Endothelial cell of umbilical vein (primary cell): Measurements from ENCODE around the gene HRH2. TPM values are rescaled to one million over a fixed set of nuclear protein-coding genes. Genes with fewer than 3 reads are reported as not detected.

ENCODE experiments used
- BruUV-seq: library from RNA; stranded (reverse); fragments of 400-500 nt; replicated peaks from 2 replicates; lab custom pipeline; 2021; lab: Mats Ljungman, UMichigan
- CTCF ChIA-PET: fragments of 300-600, 350-600 bp; sonication (Branson Sonifier 250); formaldehyde crosslinking; loops from one replicate; lab custom pipeline; 2021; ENCODE audit warnings: antibody characterized with exemption, inconsistent platforms; lab: Charles Lee
- POLR2A ChIA-PET: fragments of 300-600, 350-600 bp; sonication (Branson Sonifier 250); formaldehyde crosslinking; loops from one replicate; lab custom pipeline; 2021; ENCODE audit warnings: antibody characterized with exemption, inconsistent platforms; lab: Charles Lee
- DNase-seq: peaks from one replicate; pipeline ENCODE4 v3.0.0-alpha.2; 2011; ENCODE audit warnings: low read depth, low spot score
- FAIRE-seq: peaks from 2 replicates; lab custom pipeline; 2011; peaks lifted over from hg19 to GRCh38; lab: Jason Lieb, UNC
- H2AFZ ChIP-seq: 2 replicates; pipeline ENCODE4 v1.6.0; 2012; ENCODE audit warnings: low read depth, low read length, control low read depth, inconsistent platforms
- H3K27ac ChIP-seq: 2 replicates; pipeline ENCODE4 v1.5.1; 2011; ENCODE audit warnings: low read depth, mild to moderate bottlenecking, control low read depth, low read length, moderate library complexity; ENCODE audit not compliant: insufficient read depth
- H3K27me3 ChIP-seq, 2 experiments: 2 replicates each; pipeline versions ENCODE4 v1.6.0 to v1.6.1; 2011; ENCODE audit warnings: low read length in 2 of 2, mixed read lengths in 1 of 2; ENCODE audit not compliant: control insufficient read depth in 2 of 2, insufficient read depth in 2 of 2
- H3K36me3 ChIP-seq, 2 experiments: 2 replicates in 1 of 2; 3 replicates in 1 of 2; pipeline ENCODE4 v1.5.1; 2011; ENCODE audit warnings: low read length in 2 of 2, mild to moderate bottlenecking in 1 of 2, moderate library complexity in 1 of 2; ENCODE audit not compliant: control insufficient read depth in 2 of 2, insufficient read depth in 2 of 2; ENCODE audit errors: extremely low read depth in 1 of 2
- H3K4me1 ChIP-seq: 3 replicates; pipeline ENCODE4 v1.5.1; 2011; ENCODE audit warnings: mild to moderate bottlenecking, low read length; ENCODE audit not compliant: control insufficient read depth, insufficient read depth; ENCODE audit errors: extremely low read depth
- H3K4me2 ChIP-seq: 2 replicates; pipeline ENCODE4 v1.6.1; 2011; ENCODE audit warnings: low read length, control low read depth, mixed read lengths; ENCODE audit not compliant: insufficient read depth
- H3K4me3 ChIP-seq, 3 experiments: fragments of 200-600 bp in 1 of 3; sonication (generic), shearing (Covaris generic) in 1 of 3; replicated peaks in 1 of 3; 2 replicates each; pipeline ENCODE4 v1.5.1; 2011 to 2016; ENCODE audit warnings: control low read depth in 3 of 3, low read length in 3 of 3, mild to moderate bottlenecking in 2 of 3, inconsistent platforms in 1 of 3, low read depth in 1 of 3, moderate library complexity in 1 of 3; ENCODE audit not compliant: insufficient read depth in 1 of 3
- H3K79me2 ChIP-seq: 2 replicates; pipeline ENCODE4 v1.6.0; 2012; ENCODE audit warnings: low read length, inconsistent platforms; ENCODE audit not compliant: control insufficient read depth, insufficient read depth
- H3K9ac ChIP-seq: replicated peaks from 2 replicates; pipeline ENCODE3; 2011; ENCODE audit warnings: low read length, control low read depth; ENCODE audit not compliant: insufficient read depth; ENCODE audit errors: extremely low read depth
- H3K9me1 ChIP-seq: replicated peaks from 3 replicates; pipeline ENCODE4 v1.6.0; 2011; ENCODE audit warnings: mild to moderate bottlenecking, low read length; ENCODE audit not compliant: control insufficient read depth, insufficient read depth; ENCODE audit errors: extremely low read depth
- H3K9me3 ChIP-seq: replicated peaks from 2 replicates; pipeline ENCODE4 v1.5.1; 2012; ENCODE audit warnings: low read length, inconsistent platforms; ENCODE audit not compliant: control insufficient read depth, insufficient read depth
- H4K20me1 ChIP-seq: replicated peaks from 2 replicates; pipeline ENCODE3; 2011; ENCODE audit warnings: mild to moderate bottlenecking, low read length; ENCODE audit not compliant: control insufficient read depth, insufficient read depth; ENCODE audit errors: extremely low read depth
- CTCF ChIP-seq, 2 donors: IDR thresholded peaks; 1 replicate in 1 of 2; 2 replicates in 1 of 2; pipeline ENCODE4 v1.5.1; 2011; ENCODE audit warnings: low read length in 2 of 2, mild to moderate bottlenecking in 2 of 2, moderate library complexity in 2 of 2, control low read depth in 1 of 2, inconsistent platforms in 1 of 2, low read depth in 1 of 2; ENCODE audit not compliant: insufficient read depth in 1 of 2; ENCODE audit errors: extremely low read depth in 1 of 2
- EZH2 ChIP-seq: IDR thresholded peaks from 2 replicates; pipeline ENCODE4 v1.6.1; 2012; ENCODE audit warnings: borderline replicate concordance, low read depth, mild to moderate bottlenecking, moderate library complexity, low read length, inconsistent platforms; ENCODE audit not compliant: severe bottlenecking
- JUN ChIP-seq: IDR thresholded peaks from 2 replicates; pipeline ENCODE4 v1.6.1; 2011; ENCODE audit warnings: borderline replicate concordance, low read depth; ENCODE audit not compliant: insufficient read length, insufficient read depth
- MAX ChIP-seq: IDR thresholded peaks from 2 replicates; pipeline ENCODE4 v1.6.1; 2011; ENCODE audit not compliant: insufficient read depth, insufficient read length
- MYC ChIP-seq: IDR thresholded peaks from one replicate; pipeline ENCODE4 v1.6.1; 2011; ENCODE audit warnings: mild to moderate bottlenecking, low read depth, low read length
- POLR2A ChIP-seq: IDR thresholded peaks from 2 replicates; pipeline ENCODE4 v1.6.1; 2012; ENCODE audit warnings: low read depth, mild to moderate bottlenecking, control low read depth, low read length
- dilution Hi-C: fragments of 300-500 bp; cut with MboI; formaldehyde crosslinking; loops from one replicate; pipeline ENCODE4 v1.15.0; 2019; ENCODE audit warnings: low sequenced_read_pairs; ENCODE audit not compliant: extremely low pct_ligation_motif_present
- intact Hi-C: fragments of 100-400 bp; cut with micrococcal nuclease; formaldehyde crosslinking; loops from one replicate; pipeline ENCODE4 v1.10.0; 2022
- polyA plus RNA-seq, 4 experiments: library from polyadenylated mRNA; depleted of rRNA in 3 of 4; stranded (reverse) in 3 of 4; unstranded in 1 of 4; fragments of >200 nt; gene quantifications; 2 replicates each; pipeline versions ENCODE4 v1.2.1 to v1.2.3, GENCODE V29; 2011 to 2012; ENCODE audit warnings: missing spikeins in 1 of 4
- total RNA-seq: library from RNA; stranded (reverse); gene quantifications from 2 replicates; pipeline ENCODE4 v1.2.3, GENCODE V29; 2021

Gene HRH2
- total and polyA plus RNA-seq, 2 donors (not counting 3 experiments of a cell fraction or from before 2014, with no cell fraction given) = not detected

GRCh38 chr5:175635854-175636584, 21.9 kb upstream of the HRH2 start:
- BruUV-seq = no TSS peak
- Histone ChIP-seq H3K4me2 (no peak overlapping the region), H4K20me1 (no peaks in the 10 kb centered on the region), H3K9ac (no peak overlapping the region), H3K27me3 (no peaks in the 10 kb centered on the region), H3K9me3 (no peaks in the 10 kb centered on the region), H2AFZ (no peak overlapping the region), H3K9me1 (no peaks in the 10 kb centered on the region), H3K79me2 (no peaks in the 10 kb centered on the region), H3K4me3 (no peak overlapping the region), H3K4me1 (no peaks in the 10 kb centered on the region), H3K27ac (no peak overlapping the region), H3K36me3 (no peaks in the 10 kb centered on the region)
- FAIRE-seq (no peak), DNase-seq (no peak)
- TF ChIP-seq MAX (no peak), CTCF (IDR thresholded peaks at IDR 0.05; ENCODE audit: extremely low read depth in 1 of 2, insufficient read depth in 1 of 2, low read depth in 1 of 2, low read length in 2 of 2) (no peak), EZH2 (no peak), POLR2A (no peak), JUN (no peak), MYC (no peak)
- ChIA-PET CTCF (no interaction called here), POLR2A (no interaction called here)
- dilution Hi-C loops (no loop called here), intact Hi-C loops (no loop called here)
